Natural killer cell (primary cell): ENCODE data around the gene PEX5L. TPM values are rescaled to one million over a fixed set of nuclear protein-coding genes. Genes with fewer than 3 reads are reported as not detected.

Source experiments
- ATAC-seq, 3 donors: fragments of 150-1000 bp in 2 of 3; fragments of 200-7000 bp in 1 of 3; cut with Tn5 transposase; 1 replicate in 1 of 3; 2 replicates in 2 of 3; pipeline ENCODE4 v1.10.0; 2021; ENCODE audit warnings: mild to moderate bottlenecking in 2 of 3, moderate library complexity in 2 of 3
- DNase-seq, 2 donors: peaks; one replicate each; pipeline versions ENCODE4 v3.0.0 to v3.0.0-alpha.2; 2013 to 2021; ENCODE audit warnings: mixed read lengths in 1 of 2
- H3K27ac ChIP-seq: one replicate; pipeline ENCODE4 v1.5.1; 2013; ENCODE audit warnings: mild to moderate bottlenecking, low read length
- H3K27me3 ChIP-seq: one replicate; pipeline ENCODE4 v1.6.1; 2013; ENCODE audit warnings: low read length; ENCODE audit not compliant: control insufficient read depth, insufficient read depth
- H3K36me3 ChIP-seq: one replicate; pipeline ENCODE4 v1.6.1; 2013; ENCODE audit warnings: low read length; ENCODE audit not compliant: control insufficient read depth, insufficient read depth
- H3K4me1 ChIP-seq: one replicate; pipeline ENCODE4 v1.6.1; 2013; ENCODE audit warnings: low read length; ENCODE audit not compliant: control insufficient read depth, insufficient read depth
- H3K4me3 ChIP-seq: one replicate; pipeline ENCODE4 v1.5.1; 2013; ENCODE audit warnings: low read length
- H3K9me3 ChIP-seq: one replicate; pipeline ENCODE4 v1.6.1; 2013; ENCODE audit warnings: low read length; ENCODE audit not compliant: control insufficient read depth, insufficient read depth
- H3K27ac Mint-ChIP-seq, 2 donors: one replicate each; pipeline ENCODE4 v1.8.0; 2022; ENCODE audit warnings: mild to moderate bottlenecking in 2 of 2, mixed read lengths in 2 of 2, moderate library complexity in 1 of 2
- H3K27me3 Mint-ChIP-seq, 2 donors: one replicate each; pipeline ENCODE4 v1.8.0; 2022; ENCODE audit warnings: low read depth in 2 of 2, mixed read lengths in 2 of 2
- H3K36me3 Mint-ChIP-seq: one replicate; pipeline ENCODE4 v1.8.0; 2022; ENCODE audit warnings: mixed read lengths
- H3K4me1 Mint-ChIP-seq, 2 donors: one replicate each; pipeline ENCODE4 v1.8.0; 2022; ENCODE audit warnings: mixed read lengths in 2 of 2
- H3K4me3 Mint-ChIP-seq: one replicate; pipeline ENCODE4 v1.8.0; 2022; ENCODE audit warnings: mild to moderate bottlenecking, moderate library complexity, mixed read lengths
- H3K9me3 Mint-ChIP-seq, 2 donors: one replicate each; pipeline ENCODE4 v1.8.0; 2022; ENCODE audit warnings: mixed read lengths in 2 of 2
- WGBS: methylation state at CpG from one replicate; pipeline ENCODE4 v1.1.7; 2013; ENCODE audit warnings: missing lambda C conversion rate; ENCODE audit not compliant: insufficient coverage; 5-methylcytosine and 5-hydroxymethylcytosine counted together
- intact Hi-C: fragments of 100-400 bp; cut with micrococcal nuclease; formaldehyde crosslinking; loops from one replicate; pipeline ENCODE4 v1.14.2; 2022
- total RNA-seq, 4 donors: library from RNA; stranded (reverse); fragments of 120-200 nt in 1 of 4; gene quantifications; one replicate each; pipeline versions ENCODE4 v1.2.3 to v1.2.4, GENCODE V29; 2013 to 2022
- TF ChIP-seq, protein P1 (sequence below): fragments of 200-600 bp; IDR thresholded peaks from one replicate; pipeline ENCODE4 v1.8.0; 2022; ENCODE audit warnings: antibody characterized with exemption

PEX5L gene
- total RNA-seq, 3 donors from 2014 or later (not counting 1 experiment from before 2014, with no cell fraction given): not detected

DNA sequence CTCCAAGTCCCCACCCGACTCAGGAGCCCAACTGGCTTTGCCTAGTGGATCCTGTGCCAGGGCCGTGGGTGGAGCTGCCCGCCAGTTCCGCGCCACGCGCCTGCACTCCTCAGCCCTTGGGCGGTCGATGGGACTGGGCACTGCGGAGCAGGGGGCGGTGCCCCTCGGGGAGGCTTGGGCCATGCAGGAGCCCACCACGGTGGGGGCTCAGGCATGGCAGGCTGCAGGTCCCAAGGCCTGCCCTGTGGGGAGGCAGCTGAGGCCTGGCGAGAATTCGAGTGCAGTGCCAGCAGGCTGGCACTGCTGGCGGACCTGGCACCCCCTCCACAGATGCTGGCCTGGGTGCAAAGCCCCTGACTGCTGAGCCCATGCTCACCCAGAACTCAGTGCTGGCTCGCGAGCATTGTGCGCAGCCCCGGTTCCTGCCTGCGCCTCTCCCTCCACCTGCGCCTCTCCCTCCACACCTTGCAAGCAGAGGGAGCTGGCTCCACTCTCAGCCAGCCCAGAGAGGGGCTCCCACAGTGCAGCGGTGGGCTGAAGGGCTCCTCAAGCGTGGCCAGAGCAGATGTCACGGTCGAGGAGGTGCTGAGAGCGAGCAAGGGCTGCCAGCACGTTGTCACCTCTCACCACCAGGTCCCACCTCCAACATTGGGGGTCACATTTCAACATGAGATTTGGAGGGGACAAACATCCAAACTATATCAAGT is 261.2 kb downstream of the PEX5L start:
- Mint-ChIP-seq H3K27ac (no peak overlapping the region), H3K27me3 (no peaks in the 10 kb centered on the region), H3K4me1 (peaks cover 10 to 11% of the 10 kb centered on the region in 2 donors), H3K36me3 (peaks cover 7% of the 10 kb centered on the region), H3K4me3 (no peak overlapping the region), H3K9me3 (no peaks in the 10 kb centered on the region)
- Histone ChIP-seq H3K27me3 (no peaks in the 10 kb centered on the region), H3K27ac (no peak overlapping the region), H3K36me3 (no peaks in the 10 kb centered on the region), H3K9me3 (no peaks in the 10 kb centered on the region), H3K4me1 (no peaks in the 10 kb centered on the region), H3K4me3 (no peak overlapping the region)
- WGBS: 96% methylated on average over 27 of the region's 28 CpGs
- intact Hi-C loops: no loop called here
- TF ChIP-seq, protein P1, sequence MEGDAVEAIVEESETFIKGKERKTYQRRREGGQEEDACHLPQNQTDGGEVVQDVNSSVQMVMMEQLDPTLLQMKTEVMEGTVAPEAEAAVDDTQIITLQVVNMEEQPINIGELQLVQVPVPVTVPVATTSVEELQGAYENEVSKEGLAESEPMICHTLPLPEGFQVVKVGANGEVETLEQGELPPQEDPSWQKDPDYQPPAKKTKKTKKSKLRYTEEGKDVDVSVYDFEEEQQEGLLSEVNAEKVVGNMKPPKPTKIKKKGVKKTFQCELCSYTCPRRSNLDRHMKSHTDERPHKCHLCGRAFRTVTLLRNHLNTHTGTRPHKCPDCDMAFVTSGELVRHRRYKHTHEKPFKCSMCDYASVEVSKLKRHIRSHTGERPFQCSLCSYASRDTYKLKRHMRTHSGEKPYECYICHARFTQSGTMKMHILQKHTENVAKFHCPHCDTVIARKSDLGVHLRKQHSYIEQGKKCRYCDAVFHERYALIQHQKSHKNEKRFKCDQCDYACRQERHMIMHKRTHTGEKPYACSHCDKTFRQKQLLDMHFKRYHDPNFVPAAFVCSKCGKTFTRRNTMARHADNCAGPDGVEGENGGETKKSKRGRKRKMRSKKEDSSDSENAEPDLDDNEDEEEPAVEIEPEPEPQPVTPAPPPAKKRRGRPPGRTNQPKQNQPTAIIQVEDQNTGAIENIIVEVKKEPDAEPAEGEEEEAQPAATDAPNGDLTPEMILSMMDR: no peak
- ATAC-seq (no peak), DNase-seq (no peak)

DNA sequence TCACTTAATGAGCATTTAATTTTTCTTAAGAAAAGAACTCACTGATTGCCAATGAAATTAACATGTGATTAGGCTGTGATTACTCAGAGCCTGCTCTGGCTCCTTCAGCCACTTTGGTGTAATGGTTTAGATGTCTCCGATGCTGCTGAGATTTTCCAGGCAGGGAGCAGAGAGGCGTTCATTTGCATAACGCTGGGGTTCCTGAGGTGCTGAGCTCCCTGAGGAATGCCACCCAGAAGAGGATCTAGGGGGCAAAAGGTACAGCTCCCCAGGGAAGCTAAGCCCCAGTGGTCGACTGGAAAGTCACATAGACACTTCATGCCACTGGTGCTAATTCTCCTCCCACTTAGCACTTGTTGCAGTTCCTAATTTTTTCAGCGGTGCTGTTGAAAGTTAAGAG is 264.4 kb downstream of the PEX5L start:
- Mint-ChIP-seq H3K4me1 (peaks cover 19 to 26% of the 10 kb centered on the region in 2 donors), H3K27ac (no peak overlapping the region), H3K36me3 (peaks cover 7% of the 10 kb centered on the region), H3K4me3 (no peak overlapping the region), H3K9me3 (no peaks in the 10 kb centered on the region), H3K27me3 (no peaks in the 10 kb centered on the region)
- TF ChIP-seq, protein P1: no peak
- intact Hi-C loops: no loop called here
- WGBS: 92% methylated on average over 5 of the region's 5 CpGs
- H3K27ac ChIP-seq: no peak overlapping the region
- DNase-seq (no peak), ATAC-seq (no peak)
- no peaks in the 10 kb centered on the region for H3K36me3 ChIP-seq
- no peak overlapping the region for H3K4me3 ChIP-seq
- no peaks in the 10 kb centered on the region for H3K4me1 ChIP-seq
- H3K9me3 ChIP-seq: no peaks in the 10 kb centered on the region
- H3K27me3 ChIP-seq: no peaks in the 10 kb centered on the region

DNA sequence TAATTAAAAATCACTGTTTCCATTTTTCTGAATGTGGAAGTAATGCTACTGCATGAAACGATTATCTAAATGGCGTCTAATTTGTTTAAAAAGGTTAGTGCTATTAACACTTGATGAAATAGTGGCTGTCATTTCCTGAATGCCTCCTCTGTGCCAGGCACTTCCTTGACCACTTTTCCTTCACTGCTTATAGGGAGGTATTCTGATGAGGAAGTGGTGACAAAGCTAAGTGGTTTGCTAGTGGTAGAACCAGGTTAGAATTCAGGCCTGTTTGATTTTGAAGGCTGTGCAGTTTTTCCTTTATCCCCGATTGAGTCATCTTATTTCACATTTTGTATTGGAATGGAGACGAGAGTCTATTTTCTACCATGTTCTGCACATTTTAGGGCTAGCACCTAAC is 264.9 kb downstream of the PEX5L start:
- H3K4me3 Mint-ChIP-seq: no peak overlapping the region
- peaks cover 7% of the 10 kb centered on the region for H3K36me3 Mint-ChIP-seq
- ATAC-seq: no peak
- Histone ChIP-seq H3K4me1 (no peaks in the 10 kb centered on the region), H3K27me3 (no peaks in the 10 kb centered on the region), H3K9me3 (no peaks in the 10 kb centered on the region), H3K36me3 (no peaks in the 10 kb centered on the region), H3K4me3 (no peak overlapping the region), H3K27ac (no peak overlapping the region)
- no peaks in the 10 kb centered on the region for H3K27me3 Mint-ChIP-seq
- intact Hi-C loops: no loop called here
- TF ChIP-seq, protein P1: no peak
- 74% methylated on average over 4 of the region's 4 CpGs for WGBS
- H3K9me3 Mint-ChIP-seq: no peaks in the 10 kb centered on the region
- H3K27ac Mint-ChIP-seq: no peak overlapping the region
- peaks cover 19 to 26% of the 10 kb centered on the region in 2 donors for H3K4me1 Mint-ChIP-seq
- no peak for DNase-seq
